ENCODE results near the gene DST.

DNA sequence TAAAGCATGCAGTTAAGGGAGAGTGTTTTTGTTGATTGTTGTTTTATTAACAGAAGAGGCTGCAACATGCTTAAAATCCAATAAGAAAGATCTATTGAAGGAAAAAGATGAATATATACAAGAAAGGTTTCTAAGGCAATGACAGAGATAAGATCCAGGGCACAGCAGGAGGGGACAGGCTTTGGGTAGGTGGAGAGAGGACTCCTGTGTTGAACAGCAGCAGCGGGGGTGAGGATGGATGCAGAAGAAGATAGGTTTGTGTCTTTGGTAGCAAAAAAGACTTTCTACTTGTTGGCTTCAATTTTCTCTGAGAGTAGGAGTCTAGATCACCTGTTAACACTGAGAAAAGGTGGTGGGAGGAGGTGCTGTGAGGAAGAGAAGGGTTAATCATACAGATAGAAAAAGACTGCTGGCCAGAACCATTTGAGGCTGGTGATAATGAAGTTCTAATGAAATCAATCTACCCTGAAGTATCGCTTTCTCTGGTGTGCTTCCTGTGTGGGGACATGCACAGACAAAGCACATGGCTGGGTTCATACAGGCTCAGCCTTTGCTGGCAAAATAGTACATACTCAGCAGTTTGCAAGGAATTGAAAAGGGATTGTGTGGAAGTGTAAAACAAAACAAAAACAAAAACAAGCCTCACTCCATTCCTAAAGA is 17.2 kb upstream of the DST start:
- peak; percentile 78 for TF ChIP-seq MAFK (IDR thresholded peaks at IDR 0.05; ENCODE audit: low read depth, low read length)
- TF ChIP-seq, protein P1, sequence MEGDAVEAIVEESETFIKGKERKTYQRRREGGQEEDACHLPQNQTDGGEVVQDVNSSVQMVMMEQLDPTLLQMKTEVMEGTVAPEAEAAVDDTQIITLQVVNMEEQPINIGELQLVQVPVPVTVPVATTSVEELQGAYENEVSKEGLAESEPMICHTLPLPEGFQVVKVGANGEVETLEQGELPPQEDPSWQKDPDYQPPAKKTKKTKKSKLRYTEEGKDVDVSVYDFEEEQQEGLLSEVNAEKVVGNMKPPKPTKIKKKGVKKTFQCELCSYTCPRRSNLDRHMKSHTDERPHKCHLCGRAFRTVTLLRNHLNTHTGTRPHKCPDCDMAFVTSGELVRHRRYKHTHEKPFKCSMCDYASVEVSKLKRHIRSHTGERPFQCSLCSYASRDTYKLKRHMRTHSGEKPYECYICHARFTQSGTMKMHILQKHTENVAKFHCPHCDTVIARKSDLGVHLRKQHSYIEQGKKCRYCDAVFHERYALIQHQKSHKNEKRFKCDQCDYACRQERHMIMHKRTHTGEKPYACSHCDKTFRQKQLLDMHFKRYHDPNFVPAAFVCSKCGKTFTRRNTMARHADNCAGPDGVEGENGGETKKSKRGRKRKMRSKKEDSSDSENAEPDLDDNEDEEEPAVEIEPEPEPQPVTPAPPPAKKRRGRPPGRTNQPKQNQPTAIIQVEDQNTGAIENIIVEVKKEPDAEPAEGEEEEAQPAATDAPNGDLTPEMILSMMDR (conservative IDR thresholded peaks at IDR 0.05; ENCODE audit: low read depth, low read length): no peak
- no peak for TF ChIP-seq RFX5 (IDR thresholded peaks at IDR 0.05; ENCODE audit: low read depth, low read length)
- TF ChIP-seq, protein P2, sequence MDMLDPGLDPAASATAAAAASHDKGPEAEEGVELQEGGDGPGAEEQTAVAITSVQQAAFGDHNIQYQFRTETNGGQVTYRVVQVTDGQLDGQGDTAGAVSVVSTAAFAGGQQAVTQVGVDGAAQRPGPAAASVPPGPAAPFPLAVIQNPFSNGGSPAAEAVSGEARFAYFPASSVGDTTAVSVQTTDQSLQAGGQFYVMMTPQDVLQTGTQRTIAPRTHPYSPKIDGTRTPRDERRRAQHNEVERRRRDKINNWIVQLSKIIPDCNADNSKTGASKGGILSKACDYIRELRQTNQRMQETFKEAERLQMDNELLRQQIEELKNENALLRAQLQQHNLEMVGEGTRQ (IDR thresholded peaks at IDR 0.05; ENCODE audit: low read depth, low read length): no peak
- no peak for TF ChIP-seq CEBPB (IDR thresholded peaks at IDR 0.05; ENCODE audit: low read depth, low read length)
- no peak for TF ChIP-seq POLR2A (IDR thresholded peaks at IDR 0.05; ENCODE audit: low read depth, low read length)
- TF ChIP-seq RCOR1 (IDR thresholded peaks at IDR 0.05; ENCODE audit: insufficient replicate concordance, low read length): no peak
- no peak for TF ChIP-seq MXI1 (IDR thresholded peaks at IDR 0.05; ENCODE audit: borderline replicate concordance, low read depth, low read length)
